Activated CD4-positive, alpha-beta memory T cell treated with anti-CD3 and anti-CD28 coated beads, Interleukin-2, amount 10 ng/mL, durations not matched to agents 7 days and 5 days (primary cell): ENCODE results near the gene OPN1SW. TPM values are rescaled to one million over a fixed set of nuclear protein-coding genes. Genes with fewer than 3 reads are reported as not detected.

Experiments
- total RNA-seq, 2 experiments: library from RNA; stranded (reverse); gene quantifications; one replicate each; pipeline ENCODE4 v1.2.3, GENCODE V29; 2021

Gene OPN1SW
- total RNA-seq, 2 experiments from 2014 or later = not detected

Other genes with a start within 250 kb of the OPN1SW start
- under 1 TPM; 0.25 to 0.35 TPM for gene GARIN1A, start 103.5 kb downstream of the OPN1SW start, total RNA-seq
- 10 to 100 TPM; 34.3 to 36.3 TPM for gene CALU, start 36.4 kb downstream of the OPN1SW start, total RNA-seq
- gene CCDC136, start 16.2 kb upstream of the OPN1SW start, total RNA-seq = 1 to 10 TPM; 4.8 to 5.3 TPM
- not detected for gene FLNC, start 54.6 kb upstream of the OPN1SW start, total RNA-seq
- gene ATP6V1F, start 87.1 kb upstream of the OPN1SW start, total RNA-seq = 100 to 1,000 TPM; 124 to 140 TPM
- gene KCP, start 134.9 kb upstream of the OPN1SW start, total RNA-seq = under 1 TPM; 0.20 to 0.33 TPM
- 10 to 100 TPM; 25.5 to 28.6 TPM for gene IRF5, start 162.1 kb upstream of the OPN1SW start, total RNA-seq